ENCODE data around the gene PTPRJ. TPM values are rescaled to one million over a fixed set of nuclear protein-coding genes. Genes with fewer than 3 reads are reported as not detected.

PTPRJ gene
- total and polyA plus RNA-seq, 7 donors, result 0.32 to 12.4 (median 4.1) TPM

DNA sequence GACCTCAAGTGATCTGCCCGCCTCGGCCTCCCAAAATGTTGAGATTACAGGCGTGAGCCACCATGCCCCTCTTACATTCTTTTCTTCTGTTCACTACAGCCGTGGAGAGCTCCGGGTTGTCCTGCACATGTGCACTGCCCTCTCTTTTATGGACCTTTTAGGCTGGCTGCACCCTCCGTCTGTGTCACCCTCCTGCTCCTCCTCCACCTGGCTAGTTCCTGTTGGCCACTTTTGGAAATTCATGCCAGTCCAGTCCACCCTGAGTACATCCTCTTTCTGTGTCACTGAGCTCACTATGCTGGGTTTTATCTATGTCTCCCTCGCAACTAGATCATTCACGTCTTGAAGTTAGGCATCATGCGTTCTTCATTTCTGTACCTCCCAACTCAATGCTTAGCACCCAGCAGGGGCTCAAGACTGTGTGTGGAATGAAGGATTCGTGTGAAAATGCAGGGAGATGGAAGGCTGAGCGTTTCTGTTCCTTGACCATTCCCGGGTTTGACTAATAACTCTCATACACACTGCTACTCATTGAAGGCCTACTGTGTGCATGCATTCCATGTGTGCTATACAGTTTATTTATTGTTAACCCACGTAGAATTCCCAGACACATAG is 60.6 kb downstream of the PTPRJ start:
- ATAC-seq (no peak), DNase-seq (no peak)
- Histone ChIP-seq H3K36me3 (ENCODE audit: insufficient read depth in 1 of 2, low read depth in 1 of 2) (no peaks in the 10 kb centered on the region), H3K27ac (no peak overlapping the region), H3K4me3 (no peak overlapping the region), H3K4me1 (peaks cover 12% of the 10 kb centered on the region), H3K27me3 (ENCODE audit: insufficient read depth in 3 of 3, low read length in 2 of 3) (no peaks in the 10 kb centered on the region), H3K9me3 (no peaks in the 10 kb centered on the region)
- WGBS, 3 donors, result 88 to 94% (median 88%) methylated on average over 13 of the region's 13 CpGs
- TF ChIP-seq CTCF (IDR thresholded peaks at IDR 0.05), result no peak
- intact Hi-C loops (cut with DNase I), result loop anchor here in 1 of 2 donors (5.0 kb wide), 1 partner anchor 36 kb away; no protein-coding TSS in a partner anchor

DNA sequence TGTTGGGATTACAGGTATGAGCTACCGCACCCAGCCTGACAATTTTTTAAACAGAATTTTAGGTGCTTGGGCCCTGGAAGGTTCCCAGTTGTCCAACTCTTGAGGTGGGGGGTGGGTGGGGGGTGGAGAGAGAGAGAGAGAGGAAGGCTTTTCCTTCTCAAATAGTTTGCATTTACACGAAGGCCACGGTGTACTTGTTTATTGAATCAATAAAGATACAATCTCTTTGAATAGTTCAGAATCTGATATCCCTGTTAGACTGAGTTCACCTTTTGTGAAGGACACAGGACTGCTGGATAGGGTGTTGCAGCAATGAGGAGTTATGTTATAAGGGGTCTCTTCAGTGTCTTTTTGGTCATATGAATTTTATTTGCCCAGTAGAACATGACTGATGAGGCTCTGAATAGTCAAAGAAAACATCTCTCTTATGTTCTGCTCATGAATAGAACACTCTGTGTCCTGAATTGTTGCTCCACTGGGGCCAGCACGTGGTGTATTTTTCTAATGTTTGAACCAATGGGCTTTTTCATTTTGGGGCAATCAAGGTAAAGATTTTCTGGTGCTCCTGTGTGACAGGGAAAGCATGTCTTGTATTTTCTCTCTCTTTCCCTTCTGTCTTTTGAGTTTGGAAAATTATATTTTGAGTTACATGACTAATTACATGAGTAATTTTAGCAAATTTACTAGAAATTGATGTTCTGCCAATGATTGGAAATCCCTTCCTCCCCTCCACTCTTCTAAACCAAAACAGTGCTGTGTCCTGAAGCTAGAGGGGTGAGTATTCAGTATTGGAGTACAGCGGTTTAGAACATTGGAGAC is 61.7 kb downstream of the PTPRJ start:
- H3K4me3 ChIP-seq, result no peak overlapping the region
- ATAC-seq (no peak), DNase-seq (no peak)
- no peak for TF ChIP-seq CTCF (IDR thresholded peaks at IDR 0.05)
- H3K9me3 ChIP-seq, result no peaks in the 10 kb centered on the region
- 74 to 88% (median 88%) methylated on average over 5 of the region's 5 CpGs for WGBS, 3 donors
- no peaks in the 10 kb centered on the region for H3K36me3 ChIP-seq (ENCODE audit: insufficient read depth in 1 of 2, low read depth in 1 of 2)
- intact Hi-C loops (cut with DNase I), result loop anchor here in 1 of 2 donors (5.0 kb wide), 1 partner anchor 35 kb away; no protein-coding TSS in a partner anchor
- H3K27me3 ChIP-seq (ENCODE audit: insufficient read depth in 3 of 3, low read length in 2 of 3), result no peaks in the 10 kb centered on the region
- peaks cover 4% of the 10 kb centered on the region for H3K4me1 ChIP-seq
- no peak overlapping the region for H3K27ac ChIP-seq

- Histone ChIP-seq H3K4me3 (no peak overlapping the region), H3K4me1 (peaks cover 1% of the 10 kb centered on the region), H3K36me3 (ENCODE audit: insufficient read depth in 1 of 2, low read depth in 1 of 2) (no peaks in the 10 kb centered on the region), H3K9me3 (no peaks in the 10 kb centered on the region), H3K27me3 (ENCODE audit: insufficient read depth in 3 of 3, low read length in 2 of 3) (no peaks in the 10 kb centered on the region), H3K27ac (no peak overlapping the region)
- WGBS, 3 donors, result 85 to 88% (median 85%) methylated on average over 8 of the region's 8 CpGs
- intact Hi-C loops (cut with DNase I), result loop anchor here in 1 of 2 donors (5.0 kb wide), 1 partner anchor 34 kb away; no protein-coding TSS in a partner anchor
- DNase-seq (no peak), ATAC-seq (no peak)
- TF ChIP-seq CTCF (IDR thresholded peaks at IDR 0.05), result no peak
These were observed 63.0 kb downstream of the PTPRJ start for GRCh38 chr11:48043111-48043990.

GRCh38 chr11:48043991-48044512 is 63.7 kb downstream of the PTPRJ start:
- DNase-seq (no peak), ATAC-seq (peak in 3 of 4 donors; percentile 16 to 41 (median 34))
- no peak overlapping the region for H3K27ac ChIP-seq
- intact Hi-C loops (cut with DNase I), result loop anchor here in 1 of 2 donors (5.0 kb wide), 1 partner anchor 33 kb away; no protein-coding TSS in a partner anchor
- 89 to 94% (median 90%) methylated on average over 9 of the region's 9 CpGs for WGBS, 3 donors
- TF ChIP-seq CTCF (IDR thresholded peaks at IDR 0.05), result no peak
- no peaks in the 10 kb centered on the region for H3K27me3 ChIP-seq (ENCODE audit: insufficient read depth in 3 of 3, low read length in 2 of 3)
- H3K4me1 ChIP-seq, result no peaks in the 10 kb centered on the region
- H3K4me3 ChIP-seq, result no peak overlapping the region
- no peaks in the 10 kb centered on the region for H3K36me3 ChIP-seq (ENCODE audit: insufficient read depth in 1 of 2, low read depth in 1 of 2)
- H3K9me3 ChIP-seq, result no peaks in the 10 kb centered on the region
